ENCODE measurements around the gene SPDL1.

GRCh38 chr5:169595172-169595820 is 11.7 kb downstream of the SPDL1 start:
- TF ChIP-seq POLR2A (IDR thresholded peaks at IDR 0.05): no peak
- no peak for TF ChIP-seq CTCF (IDR thresholded peaks at IDR 0.05 in 4 of 5, conservative IDR thresholded peaks at IDR 0.05 in 1 of 5)
